Activated CD4-positive, alpha-beta memory T cell treated with anti-CD3 and anti-CD28 coated beads, Interleukin-2, amount 10 ng/mL, durations not matched to agents 7 days and 5 days (primary cell): ENCODE data around the gene PPM1H. TPM values are rescaled to one million over a fixed set of nuclear protein-coding genes. Genes with fewer than 3 reads are reported as not detected.

ENCODE experiments used
- CTCF ChIA-PET: fragments of 350-600 bp; sonication (Branson Sonifier 250); formaldehyde crosslinking; loops from one replicate; lab custom pipeline; 2021; ENCODE audit warnings: antibody characterized with exemption, inconsistent platforms; lab: Charles Lee
- POLR2A ChIA-PET: fragments of 350-600 bp; sonication (Branson Sonifier 250); formaldehyde crosslinking; loops from one replicate; lab custom pipeline; 2021; ENCODE audit warnings: antibody characterized with exemption; lab: Charles Lee
- DNase-seq: peaks from one replicate; pipeline ENCODE4 v3.0.0-alpha.2; 2020
- H3K27ac Mint-ChIP-seq: one replicate; pipeline ENCODE4 v1.8.0; 2021; ENCODE audit warnings: mild to moderate bottlenecking, mixed read lengths
- H3K27me3 Mint-ChIP-seq: one replicate; pipeline ENCODE4 v1.8.0; 2021; ENCODE audit warnings: mixed read lengths
- H3K36me3 Mint-ChIP-seq: one replicate; pipeline ENCODE4 v1.8.0; 2021; ENCODE audit warnings: low read depth, mixed read lengths
- H3K4me1 Mint-ChIP-seq: one replicate; pipeline ENCODE4 v1.8.0; 2021; ENCODE audit warnings: mixed read lengths
- H3K4me3 Mint-ChIP-seq: one replicate; pipeline ENCODE4 v1.8.0; 2021; ENCODE audit warnings: mild to moderate bottlenecking, mixed read lengths
- H3K9me3 Mint-ChIP-seq: one replicate; pipeline ENCODE4 v1.8.0; 2021; ENCODE audit warnings: mixed read lengths
- total RNA-seq, 2 experiments: library from RNA; stranded (reverse); gene quantifications; one replicate each; pipeline ENCODE4 v1.2.3, GENCODE V29; 2021

PPM1H gene
- total RNA-seq, 2 experiments from 2014 or later, result not detected

DNA sequence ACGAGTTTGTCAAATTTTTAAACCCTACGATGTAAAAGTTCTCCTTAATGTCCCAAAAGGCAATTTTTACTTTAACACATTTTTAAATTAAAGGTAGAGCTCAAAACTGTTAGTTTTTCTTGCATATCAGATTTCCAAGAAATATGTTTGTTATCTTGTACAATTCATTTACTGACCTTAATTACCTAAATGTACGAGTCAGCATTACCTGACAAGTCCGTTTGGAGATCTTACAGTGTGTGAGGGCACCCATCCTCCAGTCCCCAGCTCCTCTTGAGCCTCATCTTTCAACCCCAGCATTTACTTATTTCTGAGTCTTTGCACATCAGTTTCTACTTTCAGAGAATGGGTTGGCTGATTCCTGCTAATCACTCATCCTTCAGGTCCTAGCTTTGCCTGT is 23.7 kb downstream of the PPM1H start:
- ChIA-PET CTCF (no interaction called here), POLR2A (no interaction called here)
- H3K4me3 Mint-ChIP-seq, result no peak overlapping the region
- H3K27ac Mint-ChIP-seq, result no peak overlapping the region
- no peaks in the 10 kb centered on the region for H3K9me3 Mint-ChIP-seq
- H3K4me1 Mint-ChIP-seq, result no peaks in the 10 kb centered on the region
- no peaks in the 10 kb centered on the region for H3K36me3 Mint-ChIP-seq
- peaks cover 24% of the 10 kb centered on the region for H3K27me3 Mint-ChIP-seq
- no peak for DNase-seq

DNA sequence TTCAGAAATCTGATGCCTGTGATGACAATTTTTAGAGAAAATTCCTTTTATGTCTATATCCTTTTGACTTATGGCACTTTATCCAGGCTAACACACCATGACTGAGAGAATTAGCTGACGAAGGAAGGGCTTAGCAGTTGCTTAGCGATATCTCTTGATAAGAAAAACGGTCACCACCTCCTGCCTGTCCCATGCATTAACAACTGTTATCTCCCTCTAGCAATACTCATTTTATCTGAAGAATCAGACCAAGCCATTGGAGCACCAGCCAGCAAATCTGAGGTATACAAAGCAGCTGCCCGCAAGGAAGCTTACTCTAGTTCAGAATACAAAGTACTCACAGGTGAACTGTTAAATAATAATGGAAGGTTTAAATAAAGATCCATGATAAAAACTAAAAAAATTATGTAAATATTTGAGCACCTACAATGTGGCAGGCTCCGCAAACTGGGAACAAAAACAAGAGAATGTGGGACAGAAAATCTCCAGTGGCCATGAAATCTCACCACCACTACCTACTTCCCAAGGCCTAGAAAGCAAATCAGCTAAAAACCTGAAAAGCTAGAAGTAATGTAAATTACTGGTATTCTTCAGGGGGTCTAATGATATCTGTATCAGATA is 24.3 kb downstream of the PPM1H start:
- no peak overlapping the region for H3K4me3 Mint-ChIP-seq
- peaks cover 24% of the 10 kb centered on the region for H3K27me3 Mint-ChIP-seq
- H3K9me3 Mint-ChIP-seq, result no peaks in the 10 kb centered on the region
- no peak overlapping the region for H3K27ac Mint-ChIP-seq
- DNase-seq, result no peak
- H3K4me1 Mint-ChIP-seq, result no peaks in the 10 kb centered on the region
- H3K36me3 Mint-ChIP-seq, result no peaks in the 10 kb centered on the region
- CTCF ChIA-PET, result interaction anchor here (0.6 kb wide), 1 partner anchor 210 kb away, joined by 3 read pairs; no protein-coding TSS in a partner anchor
- POLR2A ChIA-PET, result no interaction called here

DNA sequence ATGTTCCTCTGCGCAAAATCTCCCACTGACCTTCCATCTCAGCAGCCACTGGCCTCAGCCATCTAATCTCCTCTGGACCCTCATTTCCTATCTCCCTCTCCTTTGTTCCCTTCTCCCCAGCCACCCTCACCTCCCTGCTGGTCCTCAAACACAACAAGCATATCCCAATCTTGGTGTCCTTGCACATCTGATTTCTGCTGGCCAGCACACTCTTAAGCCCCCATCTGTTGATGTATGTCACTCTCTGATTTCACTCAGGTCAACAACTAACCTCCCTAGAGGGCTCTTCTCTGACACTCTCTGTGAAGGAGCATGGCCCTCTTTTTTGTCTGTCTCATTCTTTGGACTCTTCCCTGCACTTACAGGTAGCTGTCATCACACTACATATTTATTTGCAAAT is 25.6 kb downstream of the PPM1H start:
- no peaks in the 10 kb centered on the region for H3K36me3 Mint-ChIP-seq
- H3K27ac Mint-ChIP-seq, result no peak overlapping the region
- POLR2A ChIA-PET, result no interaction called here
- H3K4me3 Mint-ChIP-seq, result no peak overlapping the region
- no peak for DNase-seq
- no peaks in the 10 kb centered on the region for H3K4me1 Mint-ChIP-seq
- H3K27me3 Mint-ChIP-seq, result peaks cover 26% of the 10 kb centered on the region
- CTCF ChIA-PET, result no interaction called here
- no peaks in the 10 kb centered on the region for H3K9me3 Mint-ChIP-seq

DNA sequence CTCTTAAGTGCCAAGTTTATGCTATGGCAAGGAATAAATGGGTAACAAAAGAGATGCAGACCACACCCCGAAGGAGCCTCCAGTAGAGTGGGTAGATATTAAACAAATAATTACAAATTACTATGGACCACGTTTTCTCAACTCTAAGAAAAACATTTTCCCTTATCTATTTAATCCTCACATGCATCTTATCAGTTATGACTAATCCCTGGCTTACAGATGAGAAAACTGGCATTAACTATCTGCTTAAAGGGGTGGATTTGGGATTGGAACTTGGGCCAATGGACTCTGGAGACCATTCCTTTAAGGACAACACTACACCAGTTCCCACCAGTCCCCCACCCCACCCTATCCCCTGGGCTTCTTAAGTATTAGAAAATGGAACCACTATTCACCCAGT is 26.3 kb downstream of the PPM1H start:
- no peak overlapping the region for H3K4me3 Mint-ChIP-seq
- no peaks in the 10 kb centered on the region for H3K4me1 Mint-ChIP-seq
- no peak overlapping the region for H3K27ac Mint-ChIP-seq
- H3K9me3 Mint-ChIP-seq, result no peaks in the 10 kb centered on the region
- H3K36me3 Mint-ChIP-seq, result no peaks in the 10 kb centered on the region
- H3K27me3 Mint-ChIP-seq, result peaks cover 26% of the 10 kb centered on the region
- no peak for DNase-seq
- POLR2A ChIA-PET, result no interaction called here
- CTCF ChIA-PET, result no interaction called here

DNA sequence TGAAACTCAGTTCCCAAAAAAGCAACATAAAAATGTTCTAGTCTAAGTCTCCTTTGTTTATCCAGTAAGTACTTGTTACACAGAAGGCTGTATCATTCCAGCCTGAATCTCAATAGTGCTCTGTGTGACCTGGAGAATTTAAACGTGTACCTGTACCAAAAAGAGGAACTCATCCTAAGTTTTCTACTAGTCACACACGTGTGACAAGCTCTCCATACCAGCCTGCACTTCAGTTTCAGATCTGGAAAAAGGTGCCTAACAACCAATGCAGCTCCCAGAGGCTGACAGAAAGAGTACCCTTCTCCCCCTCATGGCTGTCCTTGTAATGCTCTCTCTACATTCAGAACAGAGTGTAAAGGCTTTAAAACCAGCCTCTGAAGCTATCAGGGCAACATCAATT is 27.4 kb downstream of the PPM1H start:
- Mint-ChIP-seq H3K4me3 (no peak overlapping the region), H3K36me3 (no peaks in the 10 kb centered on the region), H3K27me3 (peaks cover 24% of the 10 kb centered on the region), H3K27ac (no peak overlapping the region), H3K4me1 (no peaks in the 10 kb centered on the region), H3K9me3 (no peaks in the 10 kb centered on the region)
- ChIA-PET CTCF (no interaction called here), POLR2A (no interaction called here)
- DNase-seq, result no peak

DNA sequence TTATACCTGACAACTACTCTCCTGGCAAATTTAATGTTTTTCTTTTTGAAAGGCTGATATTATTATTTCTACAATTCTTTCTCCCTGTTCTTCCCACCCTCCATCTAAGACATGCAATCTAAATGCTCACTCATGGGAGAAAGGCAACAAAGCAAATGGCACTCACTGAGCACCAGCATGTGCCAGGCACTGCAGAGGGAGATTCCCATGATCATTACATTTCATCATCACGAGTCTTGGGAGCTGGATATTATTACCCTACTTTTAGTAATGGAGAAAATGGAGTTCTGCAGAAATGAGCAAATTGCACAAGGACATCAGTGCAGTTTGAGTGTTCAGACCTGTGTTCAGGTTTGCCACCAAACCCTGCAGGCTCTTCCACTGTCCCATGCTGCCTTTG is 27.9 kb downstream of the PPM1H start:
- no peak overlapping the region for H3K27ac Mint-ChIP-seq
- no peaks in the 10 kb centered on the region for H3K4me1 Mint-ChIP-seq
- H3K36me3 Mint-ChIP-seq, result no peaks in the 10 kb centered on the region
- peaks cover 24% of the 10 kb centered on the region for H3K27me3 Mint-ChIP-seq
- H3K4me3 Mint-ChIP-seq, result no peak overlapping the region
- ChIA-PET POLR2A (no interaction called here), CTCF (no interaction called here)
- H3K9me3 Mint-ChIP-seq, result no peaks in the 10 kb centered on the region
- DNase-seq, result no peak

DNA sequence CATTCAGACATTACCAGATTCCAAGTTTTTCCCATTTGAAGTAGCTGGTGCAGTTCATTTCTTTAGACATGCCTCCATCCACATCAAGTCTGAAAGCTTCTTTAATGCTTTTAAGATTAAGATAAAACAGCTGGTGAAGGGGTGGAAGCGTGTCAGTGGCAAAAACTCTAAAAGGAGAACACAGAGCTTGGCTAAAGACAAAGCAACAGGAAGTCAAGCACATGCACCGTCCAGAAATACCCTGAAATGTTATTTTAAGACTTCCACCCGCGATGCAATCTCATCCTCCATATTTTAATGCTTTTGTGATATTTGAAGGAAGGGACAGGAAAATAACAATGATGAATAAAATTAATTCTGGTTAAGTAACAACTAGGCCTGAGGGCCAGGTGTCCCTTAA is 31.8 kb downstream of the PPM1H start:
- H3K9me3 Mint-ChIP-seq, result no peaks in the 10 kb centered on the region
- peaks cover 3% of the 10 kb centered on the region for H3K27me3 Mint-ChIP-seq
- POLR2A ChIA-PET, result no interaction called here
- H3K4me3 Mint-ChIP-seq, result no peak overlapping the region
- no peaks in the 10 kb centered on the region for H3K36me3 Mint-ChIP-seq
- CTCF ChIA-PET, result no interaction called here
- no peak for DNase-seq
- H3K27ac Mint-ChIP-seq, result no peak overlapping the region
- H3K4me1 Mint-ChIP-seq, result no peaks in the 10 kb centered on the region

DNA sequence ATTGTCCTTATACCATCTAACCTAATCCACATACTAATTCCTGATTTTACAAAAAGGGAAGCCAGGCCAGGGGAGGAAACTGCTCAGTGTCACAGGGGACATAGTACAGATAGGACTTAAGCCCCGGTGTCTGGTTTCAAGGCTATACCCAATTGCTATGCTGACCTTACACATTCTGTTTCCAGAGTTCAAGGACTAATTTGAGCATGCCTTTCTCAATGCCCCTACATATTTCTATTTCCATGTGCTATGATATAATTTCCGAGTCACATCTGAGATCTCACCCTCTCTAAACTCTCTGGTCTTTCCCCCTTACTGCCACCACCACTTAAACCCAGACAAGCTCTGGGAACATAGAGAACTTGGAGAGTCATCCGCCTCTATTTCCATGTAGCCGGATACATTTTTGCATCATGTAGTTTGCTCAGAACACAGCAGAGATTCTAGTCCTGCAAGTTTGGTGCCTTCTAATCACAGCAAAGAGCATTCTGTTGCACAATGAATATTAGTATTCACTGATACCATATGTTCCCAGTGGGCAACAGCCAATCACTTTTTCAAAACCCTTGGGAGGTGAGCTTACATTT is 34.2 kb downstream of the PPM1H start:
- Mint-ChIP-seq H3K9me3 (no peaks in the 10 kb centered on the region), H3K4me3 (no peak overlapping the region), H3K27ac (no peak overlapping the region), H3K4me1 (no peaks in the 10 kb centered on the region), H3K27me3 (peaks cover 3% of the 10 kb centered on the region), H3K36me3 (no peaks in the 10 kb centered on the region)
- ChIA-PET CTCF (no interaction called here), POLR2A (no interaction called here)
- DNase-seq, result no peak

DNA sequence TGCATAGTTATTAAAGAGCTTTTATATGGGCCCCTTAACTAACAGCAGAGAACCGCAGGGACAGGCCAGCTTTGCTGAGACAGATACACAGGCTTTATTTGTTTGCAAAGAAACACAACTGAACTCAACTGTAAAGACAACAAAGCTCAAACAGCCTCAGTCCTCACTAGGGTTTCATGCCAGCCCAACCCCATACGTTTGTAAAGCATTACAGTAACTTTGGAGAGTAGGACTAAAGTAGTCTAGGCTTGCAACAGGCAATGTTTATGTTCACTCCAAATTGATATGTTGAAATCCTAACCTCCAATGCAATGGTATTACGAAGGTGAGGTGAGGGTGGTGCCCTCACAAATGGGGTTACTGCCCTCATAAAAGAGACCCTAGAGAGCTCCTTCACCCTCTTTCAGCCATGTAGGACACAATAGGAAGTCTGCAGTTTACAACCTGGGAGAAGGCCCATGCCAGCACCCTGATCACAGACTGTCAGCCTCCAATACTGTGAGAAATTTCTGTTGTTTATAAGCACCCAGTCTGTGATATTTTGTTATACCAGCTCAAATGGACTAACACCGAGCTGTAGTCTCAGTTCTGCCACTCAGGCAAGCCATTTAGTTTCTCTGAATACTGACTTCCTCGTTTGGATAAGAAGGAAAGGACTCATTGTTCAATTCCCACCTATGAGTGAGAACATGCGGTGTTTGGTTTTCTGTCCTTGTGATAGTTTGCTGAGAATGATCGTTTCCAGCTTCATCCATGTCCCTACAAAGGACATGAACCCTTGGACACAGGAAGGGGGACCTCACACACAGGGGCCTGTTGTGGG is 35.2 kb downstream of the PPM1H start:
- DNase-seq, result no peak
- no peaks in the 10 kb centered on the region for H3K27me3 Mint-ChIP-seq
- CTCF ChIA-PET, result no interaction called here
- no peaks in the 10 kb centered on the region for H3K9me3 Mint-ChIP-seq
- H3K4me3 Mint-ChIP-seq, result no peak overlapping the region
- H3K4me1 Mint-ChIP-seq, result no peaks in the 10 kb centered on the region
- no peak overlapping the region for H3K27ac Mint-ChIP-seq
- POLR2A ChIA-PET, result no interaction called here
- H3K36me3 Mint-ChIP-seq, result no peaks in the 10 kb centered on the region

DNA sequence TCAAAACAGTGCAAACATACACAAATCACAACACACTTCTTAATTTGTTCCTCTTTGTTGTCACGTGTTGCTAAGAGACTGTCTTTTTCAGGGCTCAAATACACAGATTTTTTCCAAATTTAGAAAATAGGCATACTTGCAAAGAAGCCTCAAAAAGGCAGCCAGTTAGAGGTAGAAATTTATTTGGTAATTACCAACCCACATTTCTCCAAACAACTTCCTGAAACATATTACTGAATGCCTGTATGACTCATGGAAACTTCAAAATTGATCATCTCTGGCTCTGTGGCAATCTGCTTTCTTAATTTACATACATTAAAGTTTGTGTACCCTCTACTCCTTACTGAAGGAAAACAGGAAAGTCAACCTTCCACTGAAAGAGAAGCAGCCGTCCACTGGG is 36.4 kb downstream of the PPM1H start:
- DNase-seq, result no peak
- H3K36me3 Mint-ChIP-seq, result no peaks in the 10 kb centered on the region
- no peaks in the 10 kb centered on the region for H3K27me3 Mint-ChIP-seq
- H3K4me1 Mint-ChIP-seq, result no peaks in the 10 kb centered on the region
- H3K9me3 Mint-ChIP-seq, result no peaks in the 10 kb centered on the region
- ChIA-PET CTCF (no interaction called here), POLR2A (no interaction called here)
- H3K4me3 Mint-ChIP-seq, result no peak overlapping the region
- no peak overlapping the region for H3K27ac Mint-ChIP-seq

DNA sequence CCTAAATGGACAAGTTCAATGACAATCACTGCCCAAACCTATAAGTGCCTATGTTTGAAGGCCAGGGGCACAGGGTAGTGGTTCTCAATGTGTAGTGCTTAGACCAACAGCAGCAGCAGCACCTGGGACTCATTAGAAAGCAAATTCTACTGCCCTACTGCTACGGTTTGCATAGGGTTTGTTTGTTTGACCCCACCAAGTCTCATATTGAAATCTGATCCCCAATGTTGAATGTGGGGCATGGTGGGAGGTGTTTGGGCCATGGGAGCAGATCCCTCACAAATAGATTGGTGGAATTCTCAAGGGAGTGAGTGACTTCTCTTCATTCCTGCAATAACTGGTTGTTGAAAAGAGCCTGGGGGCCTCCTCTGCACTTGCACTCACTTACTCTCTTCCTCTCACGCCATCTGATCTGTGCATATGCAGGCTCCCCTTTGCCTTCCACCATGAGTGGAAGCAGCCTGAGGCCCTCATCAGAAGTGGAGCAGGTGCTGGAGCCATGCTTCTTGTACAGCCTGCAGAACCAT is 39.5 kb downstream of the PPM1H start:
- DNase-seq, result no peak
- POLR2A ChIA-PET, result no interaction called here
- H3K4me1 Mint-ChIP-seq, result no peaks in the 10 kb centered on the region
- no peak overlapping the region for H3K4me3 Mint-ChIP-seq
- no peaks in the 10 kb centered on the region for H3K36me3 Mint-ChIP-seq
- no peaks in the 10 kb centered on the region for H3K27me3 Mint-ChIP-seq
- CTCF ChIA-PET, result no interaction called here
- no peak overlapping the region for H3K27ac Mint-ChIP-seq
- H3K9me3 Mint-ChIP-seq, result no peaks in the 10 kb centered on the region

DNA sequence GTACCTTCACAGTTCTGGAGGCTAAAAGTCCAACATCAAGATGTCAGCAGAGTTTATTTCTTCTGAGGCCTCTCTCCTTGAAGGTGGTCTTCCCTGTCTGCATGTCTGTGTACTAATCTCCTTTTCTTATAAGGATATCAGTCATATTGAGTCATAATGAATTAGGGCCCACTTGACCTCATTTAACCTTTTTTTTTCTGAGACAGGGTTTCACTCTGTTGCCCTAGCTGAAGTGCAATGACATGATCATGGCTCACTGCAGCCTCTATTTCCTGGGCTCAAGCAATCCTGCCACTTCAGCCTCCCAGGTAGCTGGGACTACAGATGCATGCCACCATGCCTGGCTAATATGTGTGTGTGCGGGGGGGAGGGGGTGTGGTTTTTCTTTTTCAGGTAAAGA is 41.7 kb downstream of the PPM1H start:
- Mint-ChIP-seq H3K4me3 (no peak overlapping the region), H3K9me3 (no peaks in the 10 kb centered on the region), H3K36me3 (no peaks in the 10 kb centered on the region), H3K27ac (no peak overlapping the region), H3K27me3 (no peaks in the 10 kb centered on the region), H3K4me1 (no peaks in the 10 kb centered on the region)
- ChIA-PET CTCF (no interaction called here), POLR2A (no interaction called here)
- no peak for DNase-seq

DNA sequence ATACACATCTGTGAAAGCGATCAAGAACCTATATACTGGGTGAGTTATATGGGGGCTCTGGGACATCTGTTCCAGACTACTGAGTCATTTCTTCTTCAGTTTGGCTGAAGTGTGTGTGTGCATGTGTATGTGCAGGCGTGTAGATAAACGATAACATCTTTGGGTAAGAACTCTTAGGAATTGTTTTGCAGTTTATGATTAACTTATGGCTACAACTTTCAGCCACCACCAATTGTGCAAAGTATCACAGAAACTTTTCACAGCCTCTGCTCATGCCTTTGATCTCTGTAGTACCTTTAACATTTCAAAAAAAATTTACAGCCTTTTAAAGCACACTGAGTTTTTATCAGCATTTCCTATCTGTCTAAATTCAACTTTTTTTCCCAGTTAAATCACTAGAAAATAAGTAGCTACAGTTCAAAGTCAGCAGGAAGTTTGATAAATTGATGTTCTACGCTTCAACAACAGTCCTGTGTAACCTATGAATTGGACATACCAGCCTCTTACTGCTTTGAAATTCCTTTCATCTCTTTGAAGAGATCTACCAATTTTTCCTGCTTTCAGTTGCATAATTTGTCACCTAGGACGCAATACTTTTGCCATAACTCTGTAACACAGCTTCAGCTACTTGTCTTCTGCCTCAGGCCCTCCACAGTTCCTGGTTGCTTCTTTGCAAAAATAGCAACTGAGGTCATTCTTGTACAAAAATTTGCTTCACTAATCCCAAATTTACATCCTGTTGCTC is 43.0 kb downstream of the PPM1H start:
- H3K36me3 Mint-ChIP-seq, result no peaks in the 10 kb centered on the region
- H3K9me3 Mint-ChIP-seq, result no peaks in the 10 kb centered on the region
- peaks cover 2% of the 10 kb centered on the region for H3K27me3 Mint-ChIP-seq
- ChIA-PET POLR2A (no interaction called here), CTCF (no interaction called here)
- H3K27ac Mint-ChIP-seq, result no peak overlapping the region
- DNase-seq, result no peak
- H3K4me1 Mint-ChIP-seq, result no peaks in the 10 kb centered on the region
- H3K4me3 Mint-ChIP-seq, result no peak overlapping the region
